Stimulated activated memory B cell treated with anti-CD40 and anti-IgM and Interleukin-4, amounts not matched to agents 10 μg/mL and 1 μg/mL and 100 μg/mL, for 72 hours (primary cell): ENCODE measurements around the gene TERF2IP.

Source experiments
- ATAC-seq: fragments of 150-1000 bp; cut with Tn5 transposase; 2 replicates; pipeline ENCODE4 v1.10.0; 2021
- H3K27ac Mint-ChIP-seq: one replicate; pipeline ENCODE4 v1.8.0; 2022; ENCODE audit warnings: mild to moderate bottlenecking, mixed read lengths
- H3K27me3 Mint-ChIP-seq: one replicate; pipeline ENCODE4 v1.8.0; 2022; ENCODE audit warnings: mixed read lengths
- H3K36me3 Mint-ChIP-seq: one replicate; pipeline ENCODE4 v1.8.0; 2022; ENCODE audit warnings: mixed read lengths
- H3K4me1 Mint-ChIP-seq: one replicate; pipeline ENCODE4 v1.8.0; 2022; ENCODE audit warnings: mixed read lengths
- H3K4me3 Mint-ChIP-seq: one replicate; pipeline ENCODE4 v1.8.0; 2022; ENCODE audit warnings: mild to moderate bottlenecking, moderate library complexity, mixed read lengths
- H3K9me3 Mint-ChIP-seq: one replicate; pipeline ENCODE4 v1.8.0; 2022; ENCODE audit warnings: mixed read lengths

TERF2IP gene

DNA sequence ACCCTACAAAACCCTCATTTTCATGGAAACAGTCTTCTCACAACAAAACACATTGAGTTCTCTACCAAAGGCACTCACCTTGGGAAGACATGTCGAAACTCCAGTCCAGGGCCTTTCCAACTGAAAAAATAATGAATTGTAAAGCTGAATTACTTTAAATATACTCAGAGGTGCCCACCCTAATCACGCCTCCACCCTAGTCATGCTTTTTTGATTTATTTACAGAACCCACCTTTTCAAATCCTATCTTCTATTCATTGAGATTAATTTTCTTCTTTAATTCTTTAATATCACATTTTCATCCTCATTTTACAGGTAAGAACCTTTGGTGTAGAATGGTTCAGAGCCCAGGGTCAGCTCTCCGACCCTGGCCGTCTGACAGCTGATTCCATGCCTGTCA lies 29.3 kb downstream of the TERF2IP start, which contains the start of gene CPHXL2:
CPHXL2 (minus strand) TSS at position 101 of the 400 bp plus-strand sequence; CDS start at position 91, 10 bp downstream.
- H3K36me3 Mint-ChIP-seq: peaks cover 7% of the 10 kb centered on the region
- no peaks in the 10 kb centered on the region for H3K9me3 Mint-ChIP-seq
- H3K4me1 Mint-ChIP-seq: no peaks in the 10 kb centered on the region
- no peak within 1 kb of the TSS for H3K4me3 Mint-ChIP-seq
- no peaks in the 10 kb centered on the region for H3K27me3 Mint-ChIP-seq
- no peak for ATAC-seq
- no peak within 1 kb of the TSS for H3K27ac Mint-ChIP-seq

DNA sequence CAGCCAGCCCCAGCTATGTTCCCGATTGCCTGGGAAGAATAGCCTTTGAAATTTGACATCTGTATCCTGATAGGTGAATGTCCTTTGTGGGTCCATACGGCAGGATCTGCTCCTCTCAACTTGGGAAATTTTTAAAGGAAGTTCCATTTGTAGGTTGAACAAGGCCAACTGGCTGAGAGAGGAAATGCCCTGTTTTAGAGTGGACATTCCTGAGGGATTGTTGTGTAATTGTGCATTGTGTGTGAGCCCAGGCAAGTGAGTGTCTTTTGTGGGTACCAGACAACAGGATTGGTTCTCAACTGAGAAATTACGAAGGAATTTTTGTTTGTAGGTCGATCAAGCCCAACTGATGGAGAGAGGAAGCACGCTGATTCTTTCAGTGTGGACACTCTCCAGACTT lies 31.8 kb downstream of the TERF2IP start:
- no peaks in the 10 kb centered on the region for H3K4me1 Mint-ChIP-seq
- peaks cover 10% of the 10 kb centered on the region for H3K9me3 Mint-ChIP-seq
- no peak overlapping the region for H3K27ac Mint-ChIP-seq
- H3K4me3 Mint-ChIP-seq: no peak overlapping the region
- H3K36me3 Mint-ChIP-seq: peaks cover 17% of the 10 kb centered on the region
- no peaks in the 10 kb centered on the region for H3K27me3 Mint-ChIP-seq
- no peak for ATAC-seq

DNA sequence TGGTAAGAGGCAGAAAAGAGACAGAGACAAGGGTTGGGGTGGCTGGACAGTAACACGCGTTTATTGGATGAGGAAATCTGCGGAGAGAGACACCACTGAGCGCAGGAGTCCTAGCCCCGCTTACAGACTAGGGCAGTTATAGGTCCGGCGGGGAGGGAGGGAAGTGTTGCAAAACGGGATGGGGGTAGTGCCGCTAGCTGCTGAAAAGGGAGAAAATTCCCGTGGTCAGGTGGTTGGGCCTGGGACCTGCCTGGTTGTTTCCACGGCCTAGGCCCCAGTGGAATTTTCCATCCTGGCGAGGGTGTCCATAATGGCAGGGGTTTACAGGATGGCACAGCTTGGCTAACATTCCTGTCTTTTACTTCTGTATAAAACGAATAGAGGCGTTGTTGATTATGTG lies 34.7 kb downstream of the TERF2IP start:
- Mint-ChIP-seq H3K27ac (no peak overlapping the region), H3K4me3 (no peak overlapping the region), H3K4me1 (no peaks in the 10 kb centered on the region), H3K36me3 (peaks cover 13% of the 10 kb centered on the region), H3K27me3 (no peaks in the 10 kb centered on the region), H3K9me3 (peaks cover 12% of the 10 kb centered on the region)
- ATAC-seq: no peak

DNA sequence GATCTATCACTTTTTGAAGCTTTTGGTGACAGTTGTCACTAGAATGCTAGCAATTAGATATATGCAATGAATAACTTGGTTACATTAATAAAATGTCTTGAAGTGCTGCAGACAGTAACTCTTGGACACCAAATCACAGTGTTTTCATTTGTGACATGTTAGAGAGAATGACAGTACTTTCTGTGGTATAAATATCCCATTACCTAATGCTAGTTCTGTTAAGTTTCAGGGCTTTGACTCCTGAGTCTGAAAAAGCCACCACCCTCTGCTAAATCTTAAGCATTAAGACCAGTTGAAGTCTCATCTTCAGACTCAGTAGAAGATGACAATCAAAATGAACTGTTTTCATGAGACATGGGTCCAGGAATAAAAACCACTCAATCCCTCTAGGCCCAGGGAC lies 39.8 kb downstream of the TERF2IP start:
- Mint-ChIP-seq H3K36me3 (peaks cover 18% of the 10 kb centered on the region), H3K4me1 (no peaks in the 10 kb centered on the region), H3K9me3 (peaks cover 12% of the 10 kb centered on the region), H3K27ac (no peak overlapping the region), H3K27me3 (no peaks in the 10 kb centered on the region), H3K4me3 (no peak overlapping the region)
- no peak for ATAC-seq

DNA sequence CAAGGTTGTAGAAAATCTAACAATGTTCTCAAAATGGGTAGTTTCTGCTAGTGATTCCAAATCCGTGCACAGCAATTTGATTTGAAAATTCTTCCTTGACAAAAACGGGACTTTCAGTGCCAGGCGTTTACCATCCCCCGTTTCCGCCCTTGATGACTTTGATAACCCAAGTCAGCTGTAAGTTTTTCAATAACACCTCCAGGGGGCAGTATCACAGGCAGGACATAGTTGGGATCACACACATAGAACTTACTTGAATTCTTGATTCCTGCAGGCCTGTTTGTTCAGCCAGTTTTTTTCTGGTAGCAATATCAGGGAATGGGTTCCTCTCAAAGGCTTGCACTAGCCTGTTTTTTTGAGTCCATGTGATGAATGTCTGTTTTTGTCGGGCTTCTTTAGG lies 48.1 kb downstream of the TERF2IP start:
- no peak overlapping the region for H3K27ac Mint-ChIP-seq
- no peak overlapping the region for H3K4me3 Mint-ChIP-seq
- no peaks in the 10 kb centered on the region for H3K4me1 Mint-ChIP-seq
- H3K9me3 Mint-ChIP-seq: no peaks in the 10 kb centered on the region
- ATAC-seq: no peak
- H3K27me3 Mint-ChIP-seq: no peaks in the 10 kb centered on the region
- H3K36me3 Mint-ChIP-seq: no peaks in the 10 kb centered on the region

DNA sequence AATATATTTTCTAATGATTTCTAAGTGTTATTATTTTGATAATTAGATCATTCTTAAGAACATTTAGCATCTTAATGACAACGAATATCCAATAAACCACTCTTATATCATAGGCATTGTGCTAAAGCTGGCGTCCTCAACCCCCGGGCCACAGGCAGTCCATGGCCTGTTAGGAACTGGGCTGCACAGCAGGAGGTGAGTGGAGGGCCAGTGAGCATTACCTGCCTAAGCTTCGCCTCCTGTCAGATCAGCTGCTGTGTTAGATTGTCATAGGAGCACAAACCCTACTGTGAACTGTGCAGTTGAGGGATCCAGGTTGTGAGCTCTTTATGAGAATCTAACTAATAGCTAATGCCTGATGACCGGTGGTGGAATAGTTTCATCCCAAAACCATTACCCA lies 50.0 kb downstream of the TERF2IP start:
- Mint-ChIP-seq H3K4me1 (no peaks in the 10 kb centered on the region), H3K9me3 (no peaks in the 10 kb centered on the region), H3K36me3 (no peaks in the 10 kb centered on the region), H3K27me3 (no peaks in the 10 kb centered on the region), H3K27ac (no peak overlapping the region), H3K4me3 (no peak overlapping the region)
- ATAC-seq: no peak

DNA sequence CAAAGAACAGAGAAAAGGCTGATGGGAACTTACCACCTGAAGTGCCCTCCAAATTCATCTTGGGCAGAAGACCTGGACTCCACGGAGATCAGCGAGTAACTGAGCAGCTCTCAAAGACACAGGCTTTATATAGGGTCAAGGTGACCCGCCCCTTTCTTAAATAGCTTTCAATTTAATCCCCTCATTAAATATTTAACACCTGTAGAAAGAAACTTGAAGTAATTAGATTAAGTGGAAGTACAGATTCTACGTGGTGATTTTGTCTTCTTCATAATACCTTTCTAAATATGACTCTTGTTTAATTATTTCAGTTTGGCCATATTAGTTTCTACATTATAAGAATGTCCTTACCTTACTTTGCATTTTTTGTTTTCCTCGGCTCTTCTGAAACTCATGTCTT lies 53.8 kb downstream of the TERF2IP start, which contains the start of gene DUXB:
DUXB (minus strand) TSS at position 101 of the 400 bp plus-strand sequence; CDS start at position 58, 43 bp downstream.
- H3K4me3 Mint-ChIP-seq: no peak within 1 kb of the TSS
- no peaks in the 10 kb centered on the region for H3K36me3 Mint-ChIP-seq
- H3K27me3 Mint-ChIP-seq: no peaks in the 10 kb centered on the region
- no peak for ATAC-seq
- no peaks in the 10 kb centered on the region for H3K9me3 Mint-ChIP-seq
- no peak within 1 kb of the TSS for H3K27ac Mint-ChIP-seq
- no peaks in the 10 kb centered on the region for H3K4me1 Mint-ChIP-seq

DNA sequence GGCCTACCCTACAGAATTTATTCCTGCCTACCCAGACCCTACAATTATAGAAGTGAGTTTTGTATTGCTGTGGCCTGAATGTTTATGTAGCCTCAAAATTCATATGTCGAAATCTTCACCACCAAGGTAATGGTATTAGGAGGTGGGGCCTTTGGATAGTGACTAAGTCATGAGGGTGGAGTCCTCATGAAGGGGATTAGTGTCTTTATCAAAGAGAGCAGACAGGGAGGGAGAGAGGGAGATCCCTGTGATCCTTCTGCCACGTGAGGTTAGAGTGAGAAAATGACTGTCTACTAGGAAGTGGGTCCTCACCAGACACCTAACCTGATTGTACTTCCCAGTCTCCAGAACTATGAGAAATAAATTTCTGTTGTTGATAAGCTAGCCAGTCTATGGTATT lies 54.7 kb downstream of the TERF2IP start:
- Mint-ChIP-seq H3K36me3 (no peaks in the 10 kb centered on the region), H3K27me3 (no peaks in the 10 kb centered on the region), H3K9me3 (no peaks in the 10 kb centered on the region), H3K4me1 (no peaks in the 10 kb centered on the region), H3K4me3 (no peak overlapping the region), H3K27ac (no peak overlapping the region)
- ATAC-seq: no peak

DNA sequence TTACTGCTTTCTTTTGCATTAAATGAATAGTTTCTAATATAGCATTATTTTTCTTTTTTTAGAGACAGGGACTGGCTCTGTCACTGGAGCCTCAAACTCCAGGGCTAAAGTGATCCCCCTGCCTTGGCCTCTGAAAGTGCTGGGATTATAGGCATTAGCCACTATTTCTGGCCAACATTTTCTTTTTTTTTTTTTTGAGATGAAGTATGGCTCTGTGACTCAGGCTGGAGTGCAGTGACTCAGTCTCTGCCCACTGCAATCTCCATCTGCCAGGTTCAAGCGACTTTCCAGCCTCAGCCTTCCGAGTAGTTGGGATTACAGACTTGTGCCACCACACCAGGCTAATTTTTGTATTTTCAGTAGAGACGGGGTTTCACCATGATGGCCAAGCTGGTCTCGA lies 55.7 kb downstream of the TERF2IP start:
- Mint-ChIP-seq H3K4me3 (no peak overlapping the region), H3K4me1 (no peaks in the 10 kb centered on the region), H3K27me3 (no peaks in the 10 kb centered on the region), H3K9me3 (peaks cover under 1% of the 10 kb centered on the region), H3K27ac (no peak overlapping the region), H3K36me3 (no peaks in the 10 kb centered on the region)
- ATAC-seq: no peak
